Stimulated activated CD4-positive, alpha-beta T cell treated with anti-CD3 and anti-CD28 coated beads, TNF-alpha, amount 100 ng/mL, for 48 hours (primary cell): ENCODE measurements around the gene SPINT2.

Source experiments
- DNase-seq, 3 donors: peaks; one replicate each; pipeline ENCODE4 v3.0.0-alpha.2; 2020; ENCODE audit warnings: low read depth in 3 of 3

SPINT2 gene

DNA sequence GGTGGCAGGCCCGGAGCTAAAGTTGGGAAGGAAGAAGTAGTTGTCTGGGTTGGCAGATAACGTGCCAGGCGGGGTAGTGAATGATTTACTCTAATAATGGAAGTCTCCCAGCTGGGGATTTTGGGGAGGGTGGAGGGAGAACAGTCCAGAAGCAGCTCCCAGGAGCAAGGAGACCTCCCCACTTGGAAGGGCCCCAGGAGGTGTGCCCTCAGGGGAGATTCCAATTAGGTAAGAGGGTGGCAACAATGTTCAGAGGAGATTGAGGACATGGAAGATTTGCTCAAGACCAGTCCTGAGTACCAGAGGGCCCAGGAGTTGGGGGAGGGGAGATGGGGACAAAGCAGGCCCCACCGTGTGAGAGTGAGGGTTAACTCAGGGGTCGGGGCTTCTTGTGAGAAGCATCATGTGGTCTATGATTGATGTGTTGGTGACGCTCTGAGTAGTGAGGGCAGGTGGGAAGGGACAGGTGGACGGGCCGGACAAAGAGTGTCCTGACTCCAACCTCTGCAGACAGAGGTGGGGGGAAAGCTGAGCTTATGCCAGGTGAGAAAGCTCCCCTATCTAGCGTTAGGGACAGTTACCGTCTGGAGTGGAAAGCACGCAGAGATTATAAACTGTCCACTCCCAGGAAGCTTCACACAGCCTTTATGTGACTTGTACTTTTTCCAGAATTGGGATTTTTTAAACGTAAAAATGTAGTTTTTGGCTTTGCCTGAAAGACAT lies 3.5 kb downstream of the SPINT2 start:
- no peak for DNase-seq

DNA sequence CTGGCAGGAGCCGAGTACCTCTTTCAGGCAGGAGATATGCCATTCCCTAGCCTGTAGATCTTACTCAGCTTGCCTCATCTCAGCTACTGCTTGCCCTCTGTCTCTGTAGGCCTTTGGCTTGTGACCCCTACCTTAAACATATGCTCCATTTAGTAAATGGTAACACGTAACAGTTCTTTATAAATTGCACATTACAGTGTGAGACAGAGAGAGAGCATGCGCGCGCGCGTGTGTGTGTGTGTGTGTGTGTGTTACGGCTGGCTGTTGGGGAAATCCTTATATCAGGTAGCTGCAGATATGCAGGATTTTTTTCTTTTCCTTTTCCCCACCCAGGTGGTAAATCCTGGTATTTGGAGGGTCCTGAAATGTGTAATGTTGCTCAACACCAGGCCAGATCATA lies 4.2 kb downstream of the SPINT2 start:
- no peak for DNase-seq

DNA sequence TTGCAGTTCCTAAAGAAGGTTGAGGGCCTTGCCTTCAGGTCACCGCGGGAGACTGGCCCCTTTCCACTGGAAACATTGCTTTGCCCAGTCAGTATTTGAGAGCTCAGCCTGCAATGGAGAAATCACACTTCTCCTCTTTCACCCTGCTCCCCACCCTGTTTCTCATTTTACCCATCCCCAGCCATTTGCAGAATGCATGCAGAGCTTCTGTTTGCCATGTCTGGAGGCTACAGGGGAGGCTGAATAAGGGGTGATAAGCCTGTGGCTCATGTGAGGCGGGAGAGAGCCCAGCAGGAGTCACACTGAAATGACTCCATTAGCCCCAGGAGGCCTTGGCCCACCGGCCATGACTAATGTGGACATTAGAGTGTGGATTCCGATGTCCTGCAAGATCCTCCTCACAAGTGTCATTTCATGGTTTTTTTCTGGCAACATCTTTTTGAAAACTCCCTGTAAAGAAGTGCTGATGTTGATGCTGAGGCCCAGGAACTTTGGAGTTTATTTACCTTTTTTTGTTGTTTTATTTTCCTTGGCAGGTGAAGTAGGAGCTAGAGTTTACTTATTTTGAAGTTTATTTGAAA lies 6.3 kb downstream of the SPINT2 start:
- DNase-seq = no peak

DNA sequence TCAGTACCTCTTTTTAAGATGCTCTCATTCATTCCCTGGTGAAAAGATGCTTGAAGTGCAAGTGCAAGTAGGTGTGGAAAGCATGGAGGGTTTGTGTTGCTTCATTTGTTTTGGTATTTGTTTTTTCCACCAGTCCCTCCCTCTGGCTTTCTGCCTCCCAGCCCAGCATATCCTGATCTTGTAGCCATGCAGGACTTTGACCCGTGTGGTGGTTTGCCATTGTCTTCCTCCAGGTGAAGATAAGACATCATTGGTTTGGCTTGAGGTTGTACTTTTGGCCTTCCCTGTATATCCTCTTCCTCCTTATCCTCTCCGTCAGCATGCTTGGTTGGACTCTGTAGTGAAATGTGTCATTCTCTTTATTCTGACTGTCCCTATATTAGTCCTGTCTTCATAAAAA lies 9.1 kb downstream of the SPINT2 start:
- no peak for DNase-seq

DNA sequence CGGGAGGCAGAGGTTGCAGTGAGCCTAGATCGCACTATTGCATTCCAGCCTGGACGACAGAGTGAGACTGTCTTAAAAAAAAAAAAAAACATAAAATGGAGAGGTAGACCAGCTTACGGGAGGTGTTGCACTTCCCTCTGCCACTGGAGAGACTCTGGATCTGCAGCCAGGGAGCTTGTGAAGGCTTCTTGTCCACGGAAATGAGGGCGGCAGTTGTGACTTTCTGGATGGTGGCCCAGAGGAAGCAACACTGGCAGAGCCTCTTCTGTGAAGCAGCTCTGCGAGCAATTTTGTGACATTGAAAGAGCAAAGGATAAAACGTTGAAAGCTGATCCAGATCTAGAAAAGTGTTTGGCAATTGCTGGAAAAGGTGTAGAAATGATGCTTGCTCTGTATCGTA lies 10.4 kb downstream of the SPINT2 start:
- no peak for DNase-seq

DNA sequence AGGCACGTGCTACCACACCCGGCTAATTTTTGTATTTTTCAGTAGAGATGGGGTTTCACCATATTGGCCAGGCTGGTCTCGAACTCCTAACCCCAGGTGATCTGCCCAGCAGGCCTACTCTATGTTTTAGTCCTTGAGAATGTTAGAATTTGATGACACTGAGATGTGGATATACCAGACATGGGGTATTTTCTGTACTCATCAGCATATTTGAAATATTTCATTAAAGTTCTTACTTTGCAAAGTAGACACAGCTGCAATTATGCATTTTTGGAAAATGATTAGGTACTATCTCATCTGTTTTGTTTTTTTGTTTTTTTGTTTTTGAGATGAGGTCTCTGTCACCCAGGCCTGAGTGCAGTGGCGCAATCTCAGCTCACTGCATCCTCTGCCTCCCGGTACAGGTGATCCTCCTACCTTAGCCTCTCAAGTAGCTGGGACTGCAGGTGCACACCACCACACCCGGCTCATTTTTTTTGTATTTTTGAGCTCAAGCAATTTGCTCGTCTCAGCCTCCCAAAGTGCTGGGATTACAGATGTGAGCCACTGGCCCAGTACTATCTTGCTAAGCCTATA lies 12.7 kb downstream of the SPINT2 start:
- no peak for DNase-seq

DNA sequence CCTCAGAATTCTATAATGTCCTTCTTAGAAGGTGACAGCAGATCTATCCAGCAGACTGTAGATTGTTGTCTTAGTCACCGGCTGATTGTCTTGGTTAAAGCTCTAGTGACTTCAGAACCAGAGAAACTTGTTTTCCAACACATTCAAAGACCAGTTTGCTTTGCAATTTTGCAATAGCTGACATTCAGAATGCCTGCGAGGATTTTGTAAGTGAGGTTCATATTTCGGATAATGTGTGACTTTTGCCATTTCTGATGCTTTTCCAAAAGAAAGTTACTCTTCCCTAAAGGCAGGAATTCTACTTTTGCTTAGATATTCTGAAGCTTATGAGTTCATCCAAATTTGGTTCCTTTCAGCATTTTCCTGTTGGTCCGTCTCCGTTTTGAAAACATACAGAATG lies 13.2 kb downstream of the SPINT2 start:
- no peak for DNase-seq

DNA sequence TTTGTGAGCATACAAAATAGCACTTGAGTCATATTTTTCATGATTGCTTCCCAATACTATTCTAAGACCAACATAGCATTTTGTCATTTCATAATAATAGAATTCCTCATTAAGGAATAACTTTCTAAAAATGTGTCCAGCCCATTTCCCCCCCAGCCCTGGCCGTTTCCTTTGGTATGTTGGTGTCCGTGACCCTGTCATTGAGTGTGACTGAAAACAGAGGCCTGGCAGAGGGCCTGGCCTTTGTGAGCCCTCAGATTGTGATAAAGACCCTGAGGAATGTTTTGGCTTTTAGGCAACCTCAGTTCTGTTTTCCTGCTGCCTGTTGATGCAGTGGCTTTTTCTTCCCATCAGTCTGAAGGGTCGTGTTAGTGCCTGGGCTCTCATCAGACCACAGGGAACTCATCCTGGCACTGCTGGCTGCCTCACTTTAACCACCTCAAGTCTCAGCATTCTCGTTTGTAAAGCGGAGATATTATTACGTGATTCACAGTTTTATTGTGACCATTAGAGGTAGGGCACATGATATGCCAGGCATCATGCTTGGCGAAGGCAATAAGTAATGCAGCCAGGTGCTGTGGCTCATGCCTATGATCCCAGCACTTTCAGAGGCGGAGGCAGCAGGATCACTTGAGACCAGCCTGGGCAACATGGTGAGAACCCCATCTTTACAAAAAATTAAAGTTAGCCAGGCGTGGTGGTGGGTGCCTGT lies 13.8 kb downstream of the SPINT2 start:
- DNase-seq = no peak

DNA sequence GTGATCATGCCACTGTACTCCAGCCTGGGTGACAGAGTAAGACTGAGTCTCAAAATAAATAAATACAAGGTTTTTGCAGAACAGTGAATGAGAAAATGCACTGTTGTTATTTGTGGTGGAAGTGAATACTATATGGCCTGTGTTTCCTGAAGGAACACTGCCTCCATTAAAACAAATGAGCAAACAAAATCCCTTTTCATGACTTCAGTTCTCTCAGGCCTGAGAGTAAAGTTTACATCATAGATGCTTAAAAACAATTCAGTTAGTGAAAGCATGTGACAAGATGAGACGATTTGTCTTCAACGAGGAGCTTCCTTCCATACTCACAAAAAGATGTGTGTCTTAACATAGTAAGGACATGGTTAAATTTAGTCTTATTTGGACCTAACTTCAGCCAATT lies 14.4 kb downstream of the SPINT2 start:
- DNase-seq = no peak

DNA sequence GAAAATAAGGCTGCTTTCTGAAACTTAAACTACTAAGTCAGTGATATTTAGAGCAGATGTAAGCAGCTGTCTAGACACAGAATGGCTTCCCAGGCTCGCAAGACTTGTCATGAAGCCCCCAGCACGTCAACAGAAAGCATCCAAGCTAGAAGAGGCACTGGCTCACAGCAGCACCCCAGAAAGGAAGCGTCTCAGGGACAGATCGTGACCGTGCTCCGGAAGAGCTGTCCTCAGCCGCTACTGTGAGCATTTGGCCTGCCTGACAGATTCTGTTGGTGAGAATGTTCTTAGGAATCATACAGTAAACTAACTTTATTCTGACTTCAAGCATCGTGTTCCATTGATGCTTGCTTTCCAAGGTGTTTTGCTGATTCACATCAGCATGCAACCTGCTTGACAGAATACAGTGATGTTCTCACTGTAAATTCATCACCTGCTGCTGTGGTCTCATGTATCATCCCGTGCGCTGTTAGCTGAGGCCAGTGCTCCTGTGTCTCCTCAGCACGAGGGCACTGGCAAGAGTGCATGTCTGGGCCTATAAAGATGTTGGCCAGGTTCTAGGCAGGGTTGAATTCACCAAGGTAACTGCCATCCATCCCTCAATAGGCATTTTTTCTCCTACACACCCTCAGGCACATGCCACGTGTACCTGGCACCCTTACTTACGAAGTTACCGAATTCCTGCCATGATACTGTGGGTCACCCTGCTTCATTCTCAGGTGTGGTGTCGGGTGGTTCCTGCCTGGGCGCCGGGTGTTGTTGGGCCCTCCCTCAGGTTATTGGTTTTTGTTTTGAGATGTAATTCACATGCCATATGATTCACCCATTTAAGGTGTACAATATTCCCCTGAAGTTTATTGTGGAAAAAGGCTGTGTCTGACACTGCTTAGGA lies 15.9 kb downstream of the SPINT2 start:
- DNase-seq = no peak

DNA sequence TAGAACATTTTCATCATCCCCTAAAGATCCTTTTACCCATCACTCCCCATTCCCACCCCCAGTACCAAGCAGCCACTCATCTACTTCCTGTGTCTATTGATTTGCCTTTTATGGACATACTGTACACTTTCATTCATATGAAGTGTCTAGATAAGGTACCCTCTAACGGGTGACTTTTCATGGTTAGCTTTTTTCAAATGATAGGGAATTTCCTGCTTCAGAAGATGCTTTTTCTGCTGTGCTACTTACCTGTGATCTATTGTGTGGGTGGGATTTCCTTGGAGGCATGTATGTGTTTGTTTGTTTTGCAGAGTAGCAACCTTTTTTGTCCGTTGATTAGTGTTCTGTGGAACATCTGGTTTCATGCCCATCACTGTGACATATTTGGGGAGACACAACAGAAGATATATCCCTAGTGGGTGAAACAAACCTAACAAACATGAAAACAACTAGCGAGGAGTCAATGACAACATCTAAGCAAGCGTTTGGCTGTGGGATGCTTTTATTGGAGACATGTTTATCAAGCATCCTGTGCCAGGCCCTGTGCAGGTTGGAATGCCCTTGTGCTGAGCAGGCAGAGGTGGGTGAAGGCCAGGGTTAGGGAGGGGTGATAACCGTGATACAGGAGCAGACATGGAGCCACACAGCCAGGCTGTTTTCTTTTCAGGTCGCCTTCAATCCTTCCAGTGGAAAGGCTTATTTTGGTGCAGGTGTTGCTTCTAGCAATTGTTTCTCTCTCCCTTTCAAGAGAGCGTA lies 17.6 kb downstream of the SPINT2 start:
- DNase-seq = no peak

DNA sequence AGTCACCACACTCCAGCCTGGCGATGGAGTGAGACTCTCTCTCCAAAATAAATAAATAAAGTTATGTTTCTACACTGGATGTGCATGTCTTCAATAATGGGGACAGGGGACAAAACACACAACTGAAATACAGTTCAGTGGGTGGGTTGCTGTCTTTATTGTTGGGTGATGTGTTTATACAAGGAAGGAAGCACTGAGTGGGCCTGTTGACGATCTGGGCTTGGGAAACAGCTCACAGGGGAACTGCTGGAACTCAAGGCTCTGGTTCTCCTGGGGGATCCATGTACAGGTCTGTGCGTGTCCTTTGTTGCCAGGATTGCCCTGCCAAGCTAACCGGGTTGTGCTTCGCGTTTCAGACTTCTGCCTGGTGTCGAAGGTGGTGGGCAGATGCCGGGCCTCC lies 18.9 kb downstream of the SPINT2 start:
- DNase-seq = no peak

DNA sequence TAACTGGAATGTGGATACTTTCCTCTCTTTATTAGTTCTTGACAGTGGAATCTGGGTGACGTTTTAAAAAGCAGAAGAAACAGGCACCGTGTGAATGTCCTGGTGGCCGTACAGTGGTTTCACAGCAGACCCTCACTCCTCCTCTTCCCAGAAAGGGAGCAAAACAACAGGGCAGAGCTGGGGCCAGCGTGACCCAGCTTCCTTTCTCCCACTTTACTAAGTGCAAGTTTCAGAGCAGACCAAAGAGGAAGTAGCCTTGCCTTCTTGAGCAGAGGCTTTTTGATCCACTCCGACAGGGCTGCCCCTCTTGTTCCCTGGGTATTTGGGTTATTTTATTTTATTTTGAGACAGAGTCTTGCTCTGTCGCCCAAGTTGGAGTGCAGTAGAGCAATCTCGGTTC lies 20.0 kb downstream of the SPINT2 start:
- DNase-seq = no peak

DNA sequence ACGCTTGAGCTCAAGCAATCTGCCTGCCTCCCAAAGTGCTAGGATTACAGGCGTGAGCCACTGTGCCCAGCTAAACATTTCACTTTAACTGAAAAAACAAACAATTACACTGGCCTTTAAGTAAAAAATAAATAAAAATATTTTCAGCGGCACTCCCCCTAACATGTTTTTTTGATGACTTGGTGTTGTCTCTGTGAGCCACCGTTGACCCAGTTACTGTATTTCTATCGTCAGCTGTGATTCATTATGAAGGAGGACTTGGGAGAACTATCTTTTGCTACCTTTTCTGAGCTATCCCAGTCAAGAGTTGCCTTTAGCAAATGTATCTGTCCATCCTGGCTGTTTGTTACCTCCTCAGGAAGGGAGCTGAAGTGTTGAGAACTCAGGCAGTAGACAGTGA lies 21.2 kb downstream of the SPINT2 start:
- DNase-seq = no peak

DNA sequence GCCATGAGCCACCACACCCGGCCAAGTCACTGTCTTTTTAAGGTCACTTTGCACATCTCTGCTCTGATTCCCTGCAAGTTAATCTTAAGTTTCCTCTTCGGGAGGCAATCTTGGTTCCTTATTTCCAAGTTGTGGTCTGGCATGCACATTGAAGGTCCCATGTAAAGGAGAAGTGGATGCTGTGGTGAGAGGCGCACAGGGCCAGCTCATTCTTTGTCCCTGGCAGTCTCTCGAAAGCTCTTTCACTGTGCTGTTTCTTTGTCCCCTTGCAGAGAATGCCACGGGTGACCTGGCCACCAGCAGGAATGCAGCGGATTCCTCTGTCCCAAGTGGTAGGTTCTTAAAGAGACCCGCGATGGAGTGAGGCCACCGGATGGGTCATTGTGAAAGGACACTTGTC lies 23.2 kb downstream of the SPINT2 start:
- DNase-seq = no peak

DNA sequence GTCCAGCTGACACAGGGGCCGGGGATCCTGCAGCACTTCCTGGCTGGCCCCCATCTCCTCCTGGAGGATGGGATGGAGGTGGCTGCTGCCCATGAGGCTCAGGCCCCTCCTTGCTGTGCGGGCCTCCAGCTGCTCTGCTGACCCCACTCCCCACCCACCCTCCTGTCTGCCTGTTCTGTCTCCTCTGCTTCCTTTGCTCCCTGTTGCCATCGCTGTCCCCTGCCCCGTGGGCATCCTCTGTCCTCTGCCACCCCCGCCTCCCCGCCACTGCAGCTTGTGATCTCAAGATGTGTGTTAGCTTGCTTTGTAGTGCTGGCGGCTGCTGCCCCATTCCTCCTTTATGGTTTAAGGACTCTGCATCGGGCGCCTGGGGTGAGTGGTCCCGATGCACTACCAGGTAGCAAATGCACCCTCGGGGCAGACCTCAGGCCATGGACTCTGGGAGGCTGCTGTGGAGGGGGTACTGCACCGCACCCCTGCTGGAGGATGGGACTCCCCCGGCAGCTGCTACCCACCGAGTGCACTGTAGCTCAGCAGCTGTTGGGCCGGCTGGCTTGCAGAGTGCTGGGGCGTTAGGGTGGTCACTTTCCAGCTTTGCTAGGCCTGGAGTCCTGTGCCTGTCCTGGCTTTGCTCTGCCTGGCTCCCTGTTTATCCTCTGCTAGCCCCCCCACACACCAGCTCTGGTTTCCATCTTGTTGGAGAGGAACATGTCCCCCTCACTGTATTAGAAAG lies 23.9 kb downstream of the SPINT2 start:
- no peak for DNase-seq

DNA sequence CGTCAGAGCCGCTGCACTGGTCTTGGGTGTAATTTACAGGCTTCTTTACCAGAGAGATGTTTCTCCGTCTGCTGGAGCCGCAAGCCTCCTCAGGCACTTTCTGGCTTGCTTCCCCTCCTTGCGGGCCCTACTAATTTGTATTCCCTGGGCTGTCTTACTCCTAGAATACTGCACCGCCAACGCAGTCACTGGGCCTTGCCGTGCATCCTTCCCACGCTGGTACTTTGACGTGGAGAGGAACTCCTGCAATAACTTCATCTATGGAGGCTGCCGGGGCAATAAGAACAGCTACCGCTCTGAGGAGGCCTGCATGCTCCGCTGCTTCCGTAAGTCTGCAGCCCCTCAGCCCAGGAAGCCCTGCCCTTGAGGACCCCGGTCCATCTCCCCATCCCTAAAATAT lies 25.6 kb downstream of the SPINT2 start:
- no peak for DNase-seq

DNA sequence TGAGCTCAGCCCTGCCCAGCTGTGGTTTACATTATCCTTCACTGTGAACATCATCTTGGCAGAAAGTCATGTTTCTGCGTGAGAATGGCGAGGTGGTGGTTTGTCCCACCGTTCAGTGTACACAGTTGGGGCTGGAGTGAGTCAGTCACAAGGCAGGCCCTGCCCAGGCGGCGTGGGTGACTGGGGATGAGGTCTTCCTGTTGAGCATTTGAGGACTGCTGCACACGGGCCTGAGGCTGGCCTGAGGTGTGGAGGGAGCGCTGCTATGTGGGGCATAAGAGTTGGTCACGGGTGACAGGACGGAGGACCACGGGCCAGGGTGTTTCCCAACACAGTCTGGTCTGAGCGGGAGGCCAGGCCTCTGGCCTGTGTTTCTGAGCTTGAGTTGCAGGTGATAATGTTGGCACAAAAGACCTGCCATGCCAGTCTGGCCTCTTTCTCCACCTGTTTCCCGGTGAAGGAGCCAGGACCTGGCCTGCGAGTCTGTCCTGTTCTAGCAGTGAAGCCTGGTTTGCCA lies 26.3 kb downstream of the SPINT2 start:
- no peak for DNase-seq

DNA sequence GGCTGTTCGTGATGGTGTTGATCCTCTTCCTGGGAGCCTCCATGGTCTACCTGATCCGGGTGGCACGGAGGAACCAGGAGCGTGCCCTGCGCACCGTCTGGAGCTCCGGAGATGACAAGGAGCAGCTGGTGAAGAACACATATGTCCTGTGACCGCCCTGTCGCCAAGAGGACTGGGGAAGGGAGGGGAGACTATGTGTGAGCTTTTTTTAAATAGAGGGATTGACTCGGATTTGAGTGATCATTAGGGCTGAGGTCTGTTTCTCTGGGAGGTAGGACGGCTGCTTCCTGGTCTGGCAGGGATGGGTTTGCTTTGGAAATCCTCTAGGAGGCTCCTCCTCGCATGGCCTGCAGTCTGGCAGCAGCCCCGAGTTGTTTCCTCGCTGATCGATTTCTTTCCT lies 27.5 kb downstream of the SPINT2 start:
- no peak for DNase-seq

DNA sequence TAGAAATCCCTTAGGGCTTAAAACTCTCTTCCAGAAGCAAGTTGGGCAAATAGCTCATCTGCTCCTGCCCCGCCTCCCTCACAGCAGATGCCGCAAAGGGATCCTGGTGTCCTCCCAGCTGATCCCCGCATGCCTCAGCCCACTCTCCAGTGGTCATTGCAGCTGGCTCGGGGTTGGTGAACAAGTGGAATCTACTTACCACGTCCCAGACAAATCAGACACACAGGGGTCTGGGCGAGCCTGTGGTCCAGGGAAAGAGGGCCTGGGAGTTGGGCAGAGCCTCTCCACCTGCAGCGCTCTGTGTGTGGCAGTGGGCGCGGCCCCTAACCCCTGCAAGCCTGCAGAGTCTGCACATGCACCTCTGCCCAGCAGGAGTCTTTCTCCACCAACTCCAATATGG lies 28.9 kb downstream of the SPINT2 start:
- DNase-seq = no peak
